HFF-Myc (cell line): ENCODE results near the gene MAP3K20.

ENCODE experiments used
- DNase-seq: peaks from one replicate; pipeline ENCODE4 v3.0.0-alpha.2; 2011; ENCODE audit warnings: low read depth; ENCODE audit errors: extremely low read depth
- H3K4me3 ChIP-seq: replicated peaks from 2 replicates; pipeline ENCODE4 v1.5.1; 2011; ENCODE audit warnings: low read depth, mild to moderate bottlenecking, control low read depth, low read length
- TF ChIP-seq, protein P1 (sequence below): IDR thresholded peaks from 2 replicates; pipeline ENCODE4 v1.5.1; 2012; ENCODE audit warnings: mild to moderate bottlenecking, low read depth, low read length, control low read depth; ENCODE audit errors: missing control alignments

The MAP3K20 gene

DNA sequence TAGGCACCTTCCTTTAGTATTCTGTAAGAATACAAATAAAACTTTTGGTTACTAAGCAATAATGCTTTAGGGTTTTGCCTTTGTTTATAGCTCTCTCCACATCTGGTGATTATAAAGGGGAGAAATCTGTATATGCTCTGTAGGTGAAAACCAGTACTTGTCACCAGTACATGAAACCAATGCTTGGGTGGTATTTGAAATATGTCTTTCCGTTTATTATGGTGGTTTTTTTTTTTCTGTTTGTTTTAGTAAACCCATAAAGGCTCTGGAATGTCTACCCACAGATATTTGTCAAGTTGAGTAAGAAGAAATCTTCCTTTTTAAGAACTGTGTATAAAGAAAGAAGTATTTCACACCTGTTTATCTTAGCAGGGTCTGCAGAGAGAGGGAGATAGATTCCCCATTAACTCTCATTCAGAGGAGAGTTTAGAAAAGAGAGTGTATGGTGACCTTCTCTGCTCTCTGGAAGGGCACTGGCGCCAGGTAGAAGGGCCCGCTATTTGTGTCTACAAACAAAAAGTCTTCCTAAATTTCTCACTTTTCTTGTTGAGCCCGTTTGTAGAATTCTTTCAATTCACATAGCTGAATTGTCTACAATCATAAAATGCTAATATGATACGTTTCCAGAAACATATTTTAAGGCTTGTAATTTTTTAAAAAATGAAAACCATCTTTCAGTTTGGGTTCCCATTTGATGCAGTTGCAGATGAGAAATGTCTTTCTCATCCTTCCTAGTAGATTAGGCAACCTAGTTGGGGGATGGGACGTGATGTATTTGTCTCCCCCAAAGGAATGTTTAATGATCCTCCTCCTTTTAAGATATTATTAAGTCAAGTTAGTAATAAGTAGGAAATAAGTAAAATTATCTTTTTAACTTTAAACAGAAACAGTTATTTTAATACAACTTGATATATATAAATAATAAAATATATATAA lies 33.9 kb downstream of the MAP3K20 start:
- H3K4me3 ChIP-seq = no peak overlapping the region
- DNase-seq = peak; percentile 67
- TF ChIP-seq, protein P1, sequence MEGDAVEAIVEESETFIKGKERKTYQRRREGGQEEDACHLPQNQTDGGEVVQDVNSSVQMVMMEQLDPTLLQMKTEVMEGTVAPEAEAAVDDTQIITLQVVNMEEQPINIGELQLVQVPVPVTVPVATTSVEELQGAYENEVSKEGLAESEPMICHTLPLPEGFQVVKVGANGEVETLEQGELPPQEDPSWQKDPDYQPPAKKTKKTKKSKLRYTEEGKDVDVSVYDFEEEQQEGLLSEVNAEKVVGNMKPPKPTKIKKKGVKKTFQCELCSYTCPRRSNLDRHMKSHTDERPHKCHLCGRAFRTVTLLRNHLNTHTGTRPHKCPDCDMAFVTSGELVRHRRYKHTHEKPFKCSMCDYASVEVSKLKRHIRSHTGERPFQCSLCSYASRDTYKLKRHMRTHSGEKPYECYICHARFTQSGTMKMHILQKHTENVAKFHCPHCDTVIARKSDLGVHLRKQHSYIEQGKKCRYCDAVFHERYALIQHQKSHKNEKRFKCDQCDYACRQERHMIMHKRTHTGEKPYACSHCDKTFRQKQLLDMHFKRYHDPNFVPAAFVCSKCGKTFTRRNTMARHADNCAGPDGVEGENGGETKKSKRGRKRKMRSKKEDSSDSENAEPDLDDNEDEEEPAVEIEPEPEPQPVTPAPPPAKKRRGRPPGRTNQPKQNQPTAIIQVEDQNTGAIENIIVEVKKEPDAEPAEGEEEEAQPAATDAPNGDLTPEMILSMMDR = no peak

DNA sequence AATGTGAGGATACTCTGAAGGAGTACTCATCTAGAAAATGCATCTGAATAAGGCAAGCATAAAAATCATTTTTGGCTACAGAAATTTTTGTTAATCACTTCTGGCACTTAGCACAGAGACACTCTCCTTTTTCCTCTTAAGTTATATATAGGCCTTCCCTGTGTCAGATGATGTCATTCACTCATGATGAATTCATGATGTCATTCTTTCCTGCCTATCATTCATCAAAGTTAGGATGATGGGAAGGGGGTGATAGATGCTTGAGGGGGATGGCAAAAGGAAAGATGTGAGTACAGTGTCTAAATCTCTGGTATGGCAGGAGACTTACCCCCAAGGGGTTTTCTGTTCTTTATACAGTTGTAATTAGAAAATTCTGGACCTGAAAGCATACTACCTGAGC lies 42.0 kb downstream of the MAP3K20 start:
- H3K4me3 ChIP-seq = no peak overlapping the region
- TF ChIP-seq, protein P1 = no peak
- DNase-seq = no peak

DNA sequence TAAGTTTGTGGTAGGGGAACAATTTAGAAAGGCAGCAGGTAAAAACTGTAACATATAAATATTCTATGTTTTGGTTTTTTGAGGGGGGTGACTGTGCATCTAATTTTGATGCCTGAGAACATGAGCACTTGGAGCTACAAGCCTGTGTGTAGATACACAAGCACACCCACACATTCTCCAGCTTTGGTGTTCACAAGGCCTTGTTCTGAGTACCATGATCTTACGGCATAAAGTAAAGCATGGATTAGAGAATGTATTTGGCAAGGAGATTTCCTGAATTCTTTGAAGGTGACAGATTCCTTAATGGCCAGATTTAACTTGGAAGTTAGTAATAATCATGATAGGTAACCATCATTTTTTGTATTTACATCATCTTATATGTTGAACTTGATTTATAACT lies 42.7 kb downstream of the MAP3K20 start:
- H3K4me3 ChIP-seq = no peak overlapping the region
- TF ChIP-seq, protein P1 = no peak
- no peak for DNase-seq

DNA sequence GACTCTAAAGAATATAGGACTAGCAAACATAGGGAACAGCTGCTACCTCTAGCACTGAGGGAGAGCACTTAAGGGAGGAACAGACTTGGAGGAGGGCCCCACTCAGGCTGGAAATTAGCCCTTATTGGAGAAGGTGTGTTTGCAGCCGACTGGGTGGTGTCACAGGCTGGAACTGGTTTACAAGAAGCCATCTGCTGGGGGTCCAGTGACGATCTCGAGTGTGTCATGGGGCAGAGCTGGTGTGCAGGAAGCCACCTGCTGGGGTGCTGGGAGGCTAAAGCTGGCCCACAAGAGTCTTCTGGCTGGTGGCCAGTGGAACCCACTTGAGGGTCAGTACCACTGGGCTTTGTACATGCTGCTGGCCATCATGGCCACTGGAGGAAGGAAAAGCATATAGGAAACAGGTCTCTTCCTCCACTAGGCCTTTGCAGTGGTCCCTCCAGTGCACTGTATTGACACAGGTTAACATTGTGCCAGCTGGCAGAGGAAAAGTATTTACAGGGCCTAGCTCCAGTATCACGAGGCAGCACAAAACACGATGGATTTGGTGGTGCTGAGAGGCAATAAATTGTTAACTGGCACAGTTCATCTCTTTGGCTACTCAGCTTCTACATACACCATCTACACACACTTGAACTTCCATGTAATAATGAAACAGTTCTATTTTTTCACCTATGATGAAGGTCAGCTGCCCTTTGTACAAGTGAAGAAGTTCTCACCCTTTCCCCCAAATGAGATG lies 43.6 kb downstream of the MAP3K20 start:
- H3K4me3 ChIP-seq = no peak overlapping the region
- DNase-seq = no peak
- TF ChIP-seq, protein P1 = no peak

DNA sequence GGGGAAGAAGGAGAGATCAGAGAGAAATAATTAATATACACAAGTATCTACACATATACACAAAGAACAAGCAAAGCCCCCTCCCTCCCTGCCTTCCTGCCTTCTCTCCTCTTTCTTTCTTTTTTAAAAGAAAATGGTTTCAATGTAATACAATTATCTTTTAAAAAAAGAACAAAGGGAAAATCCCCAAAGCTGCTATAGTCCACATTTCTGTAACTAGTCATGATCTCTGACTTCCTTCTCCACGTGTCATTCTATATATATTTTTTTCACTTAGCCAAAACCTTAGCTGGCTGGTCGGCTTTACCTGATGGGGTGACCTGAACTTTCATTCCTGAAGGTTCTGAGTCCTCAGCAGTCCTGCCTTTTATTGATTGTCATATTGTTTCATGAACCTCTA lies 44.3 kb downstream of the MAP3K20 start:
- DNase-seq = no peak
- TF ChIP-seq, protein P1 = no peak
- H3K4me3 ChIP-seq = no peak overlapping the region

DNA sequence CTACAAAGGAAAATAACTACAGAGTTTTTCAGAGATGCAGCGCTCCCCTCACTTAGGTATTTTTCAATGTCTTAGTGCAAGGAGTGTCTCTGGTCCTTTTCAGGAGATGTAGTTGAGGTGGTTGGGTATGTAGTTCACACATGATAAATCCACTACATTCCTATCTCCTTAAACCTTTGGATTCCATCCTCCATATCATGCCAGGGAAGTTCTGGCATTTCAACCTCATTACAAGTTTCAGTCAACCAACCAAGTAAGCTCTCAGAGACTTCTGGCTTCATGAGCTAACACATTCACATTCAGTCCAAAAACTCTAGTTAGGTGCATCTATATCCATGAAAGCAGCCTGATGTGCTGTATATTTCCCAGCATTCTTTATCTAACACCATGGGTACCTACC lies 47.3 kb downstream of the MAP3K20 start:
- TF ChIP-seq, protein P1 = no peak
- no peak overlapping the region for H3K4me3 ChIP-seq
- no peak for DNase-seq
